H9 (cell line): ENCODE results near the gene TBC1D17. TPM values are rescaled to one million over a fixed set of nuclear protein-coding genes. Genes with fewer than 3 reads are reported as not detected.

Experiments
- DNase-seq: peaks from one replicate; pipeline ENCODE4 v3.0.0-alpha.2; 2017
- H2AFZ ChIP-seq: one replicate; pipeline ENCODE4 v1.6.1; 2013; ENCODE audit warnings: mild to moderate bottlenecking, low read length, control low read depth, moderate library complexity
- H2AK5ac ChIP-seq: 2 replicates; pipeline ENCODE4 v1.6.1; 2013; ENCODE audit warnings: low read length, control low read depth, mixed read lengths; ENCODE audit not compliant: insufficient read length
- H2BK120ac ChIP-seq: one replicate; pipeline ENCODE4 v1.6.1; 2013; ENCODE audit warnings: low read depth, mild to moderate bottlenecking, low read length, control low read depth, inconsistent platforms; ENCODE audit not compliant: poor library complexity, severe bottlenecking
- H2BK12ac ChIP-seq: 2 replicates; pipeline ENCODE4 v1.6.1; 2013; ENCODE audit warnings: low read length, control low read depth, mixed read lengths, low read depth; ENCODE audit not compliant: insufficient read length
- H2BK15ac ChIP-seq: 2 replicates; pipeline ENCODE4 v1.6.1; 2013; ENCODE audit warnings: low read depth, low read length, control low read depth
- H2BK20ac ChIP-seq: one replicate; pipeline ENCODE4 v1.6.1; 2013; ENCODE audit warnings: low read depth, mild to moderate bottlenecking, low read length, control low read depth, inconsistent platforms; ENCODE audit not compliant: poor library complexity, severe bottlenecking
- H2BK5ac ChIP-seq: 2 replicates; pipeline ENCODE4 v1.6.1; 2013; ENCODE audit warnings: low read length, control low read depth, mixed read lengths; ENCODE audit not compliant: insufficient read length
- H3K14ac ChIP-seq: 2 replicates; pipeline ENCODE4 v1.6.1; 2013; ENCODE audit warnings: low read length, control low read depth; ENCODE audit not compliant: insufficient read depth
- H3K18ac ChIP-seq: 2 replicates; pipeline ENCODE4 v1.6.1; 2013; ENCODE audit warnings: low read depth, mild to moderate bottlenecking, mixed read lengths, low read length, control low read depth; ENCODE audit not compliant: insufficient read length
- H3K23ac ChIP-seq: 2 replicates; pipeline ENCODE4 v1.6.1; 2013; ENCODE audit warnings: low read length, control low read depth, mixed read lengths, low read depth; ENCODE audit not compliant: insufficient read length
- H3K23me2 ChIP-seq: 2 replicates; pipeline ENCODE4 v1.6.1; 2013; ENCODE audit warnings: low read depth, mild to moderate bottlenecking, mixed read lengths, low read length, control low read depth; ENCODE audit not compliant: insufficient read length, poor library complexity, severe bottlenecking
- H3K27ac ChIP-seq: 2 replicates; pipeline ENCODE4 v1.5.1; 2013; ENCODE audit warnings: low read length, control low read depth, mixed read lengths, low read depth; ENCODE audit not compliant: insufficient read length
- H3K27me3 ChIP-seq: 2 replicates; pipeline ENCODE4 v1.6.1; 2013; ENCODE audit warnings: low read length, control low read depth, inconsistent platforms; ENCODE audit not compliant: insufficient read depth
- H3K4ac ChIP-seq: 2 replicates; pipeline ENCODE4 v1.6.1; 2013; ENCODE audit warnings: low read depth, mild to moderate bottlenecking, control low read depth, inconsistent platforms, low read length, moderate library complexity
- H3K4me1 ChIP-seq: 2 replicates; pipeline ENCODE4 v1.6.1; 2013; ENCODE audit warnings: low read length, control low read depth, inconsistent platforms; ENCODE audit not compliant: insufficient read depth
- H3K4me2 ChIP-seq: 2 replicates; pipeline ENCODE4 v1.6.1; 2013; ENCODE audit warnings: low read length, control low read depth, mixed read lengths; ENCODE audit not compliant: insufficient read length, insufficient read depth
- H3K56ac ChIP-seq: 2 replicates; pipeline ENCODE4 v1.6.1; 2013; ENCODE audit warnings: low read depth, mild to moderate bottlenecking, mixed read lengths, low read length, control low read depth; ENCODE audit not compliant: insufficient read length
- H3K79me1 ChIP-seq: 2 replicates; pipeline ENCODE4 v1.6.1; 2013; ENCODE audit warnings: low read depth, mild to moderate bottlenecking, moderate library complexity, low read length, control low read depth, inconsistent platforms; ENCODE audit not compliant: insufficient read depth, poor library complexity, severe bottlenecking
- H3K79me2 ChIP-seq: 2 replicates; pipeline ENCODE4 v1.6.1; 2013; ENCODE audit warnings: low read length, control low read depth, inconsistent platforms; ENCODE audit not compliant: insufficient read depth
- H3K9ac ChIP-seq: 2 replicates; pipeline ENCODE4 v1.6.1; 2013; ENCODE audit warnings: low read length, control low read depth, mixed read lengths; ENCODE audit not compliant: insufficient read length; ENCODE audit errors: extremely low read depth
- H3K9me3 ChIP-seq: one replicate; pipeline ENCODE4 v1.6.1; 2013; ENCODE audit warnings: low read depth, low read length, inconsistent platforms; ENCODE audit not compliant: control insufficient read depth
- H3T11ph ChIP-seq: one replicate; pipeline ENCODE4 v1.6.1; 2013; ENCODE audit warnings: mild to moderate bottlenecking, low read length, control low read depth, inconsistent platforms
- H4K20me1 ChIP-seq: one replicate; pipeline ENCODE4 v1.6.1; 2013; ENCODE audit not compliant: control insufficient read depth, insufficient read length, insufficient read depth
- H4K5ac ChIP-seq: 2 replicates; pipeline ENCODE4 v1.6.1; 2013; ENCODE audit warnings: low read depth, mild to moderate bottlenecking, mixed read lengths, low read length, control low read depth; ENCODE audit not compliant: insufficient read length
- H4K8ac ChIP-seq: replicated peaks from 2 replicates; pipeline ENCODE4 v1.6.1; 2013; ENCODE audit warnings: low read length, control low read depth, mixed read lengths, low read depth; ENCODE audit not compliant: insufficient read length
- H4K91ac ChIP-seq: 2 replicates; pipeline ENCODE4 v1.6.1; 2013; ENCODE audit warnings: low read depth, mild to moderate bottlenecking, moderate library complexity, mixed read lengths, low read length, control low read depth; ENCODE audit not compliant: insufficient read length
- H3K27ac Mint-ChIP-seq, 3 experiments: 2 replicates in 2 of 3; 3 replicates in 1 of 3; pipeline ENCODE4 v1.8.0; 2020 to 2021; ENCODE audit warnings: mixed read lengths in 3 of 3, mild to moderate bottlenecking in 1 of 3, moderate library complexity in 1 of 3
- H3K27me3 Mint-ChIP-seq: 2 replicates; pipeline ENCODE4 v1.8.0; 2021; ENCODE audit warnings: low read depth, mild to moderate bottlenecking, moderate library complexity, mixed read lengths
- H3K36me3 Mint-ChIP-seq, 3 experiments: 2 replicates in 2 of 3; 3 replicates in 1 of 3; pipeline ENCODE4 v1.8.0; 2020 to 2021; ENCODE audit warnings: low read depth in 3 of 3, mixed read lengths in 3 of 3; ENCODE audit not compliant: insufficient read depth in 1 of 3
- H3K4me1 Mint-ChIP-seq, 2 experiments: 2 replicates each; pipeline ENCODE4 v1.8.0; 2020; ENCODE audit warnings: mixed read lengths in 2 of 2
- H3K4me3 Mint-ChIP-seq, 2 experiments: 2 replicates in 1 of 2; 3 replicates in 1 of 2; pipeline ENCODE4 v1.8.0; 2020 to 2021; ENCODE audit warnings: mild to moderate bottlenecking in 2 of 2, mixed read lengths in 2 of 2, moderate library complexity in 1 of 2
- H3K9me3 Mint-ChIP-seq, 2 experiments: 2 replicates in 1 of 2; 3 replicates in 1 of 2; pipeline ENCODE4 v1.8.0; 2020; ENCODE audit warnings: mild to moderate bottlenecking in 2 of 2, mixed read lengths in 2 of 2, moderate library complexity in 1 of 2
- WGBS: extraction: QIAGEN DNeasy Blood & Tissue Kit; methylation state at CpG from one replicate; pipeline ENCODE4 v1.1.7; 2013; ENCODE audit warnings: missing lambda C conversion rate, low lambda C conversion rate, mixed read lengths; ENCODE audit not compliant: insufficient read length; ENCODE audit errors: extremely low coverage; 5-methylcytosine and 5-hydroxymethylcytosine counted together
- total RNA-seq: library from RNA; stranded (reverse); gene quantifications from 2 replicates; pipeline ENCODE4 v1.2.1, GENCODE V29; 2021
- TF ChIP-seq, protein P1 (sequence below): fragments of 200-600 bp; sonication (generic); conservative IDR thresholded peaks from 3 replicates; pipeline ENCODE4 v1.8.0; 2021; ENCODE audit warnings: antibody characterized with exemption, mild to moderate bottlenecking

TBC1D17 gene
- total RNA-seq, 1 experiment from 2014 or later, result 33.6 TPM

DNA sequence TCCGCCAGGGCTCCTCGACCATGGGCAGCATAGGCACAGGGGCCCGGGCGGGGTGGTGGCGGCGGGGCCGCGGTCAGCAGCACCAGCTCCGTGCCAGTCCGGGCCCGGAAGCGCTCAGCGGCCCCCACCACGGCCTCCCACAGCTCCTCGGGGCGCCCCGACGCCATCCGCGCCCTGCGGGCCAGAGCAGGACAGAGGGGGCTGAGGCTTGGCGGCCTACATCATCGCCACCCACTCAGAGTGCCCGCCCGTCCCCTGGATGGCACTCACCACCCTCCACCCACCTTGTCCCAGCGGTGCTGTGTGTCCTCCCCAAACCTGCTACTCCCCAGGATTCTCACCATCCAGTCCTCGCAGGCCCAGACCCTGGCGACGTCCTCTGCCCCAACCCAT is 4.4 kb upstream of the TBC1D17 start:
- no peak overlapping the region for H4K8ac ChIP-seq
- no peaks in the 10 kb centered on the region for H3K79me1 ChIP-seq
- TF ChIP-seq, protein P1, sequence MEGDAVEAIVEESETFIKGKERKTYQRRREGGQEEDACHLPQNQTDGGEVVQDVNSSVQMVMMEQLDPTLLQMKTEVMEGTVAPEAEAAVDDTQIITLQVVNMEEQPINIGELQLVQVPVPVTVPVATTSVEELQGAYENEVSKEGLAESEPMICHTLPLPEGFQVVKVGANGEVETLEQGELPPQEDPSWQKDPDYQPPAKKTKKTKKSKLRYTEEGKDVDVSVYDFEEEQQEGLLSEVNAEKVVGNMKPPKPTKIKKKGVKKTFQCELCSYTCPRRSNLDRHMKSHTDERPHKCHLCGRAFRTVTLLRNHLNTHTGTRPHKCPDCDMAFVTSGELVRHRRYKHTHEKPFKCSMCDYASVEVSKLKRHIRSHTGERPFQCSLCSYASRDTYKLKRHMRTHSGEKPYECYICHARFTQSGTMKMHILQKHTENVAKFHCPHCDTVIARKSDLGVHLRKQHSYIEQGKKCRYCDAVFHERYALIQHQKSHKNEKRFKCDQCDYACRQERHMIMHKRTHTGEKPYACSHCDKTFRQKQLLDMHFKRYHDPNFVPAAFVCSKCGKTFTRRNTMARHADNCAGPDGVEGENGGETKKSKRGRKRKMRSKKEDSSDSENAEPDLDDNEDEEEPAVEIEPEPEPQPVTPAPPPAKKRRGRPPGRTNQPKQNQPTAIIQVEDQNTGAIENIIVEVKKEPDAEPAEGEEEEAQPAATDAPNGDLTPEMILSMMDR, result no peak
- H2BK12ac ChIP-seq, result no peak overlapping the region
- H3K27ac ChIP-seq, result no peak overlapping the region
- no peak overlapping the region for H3K23ac ChIP-seq
- no peak overlapping the region for H2BK120ac ChIP-seq
- no peak overlapping the region for H3K4ac ChIP-seq
- no peak overlapping the region for H3K14ac ChIP-seq
- H2BK5ac ChIP-seq, result no peak overlapping the region
- H3K27ac Mint-ChIP-seq, result no peak overlapping the region
- no peak overlapping the region for H2BK15ac ChIP-seq
- no peaks in the 10 kb centered on the region; the same call in 1 of the 2 replicates for H3K79me2 ChIP-seq
- H3K9me3 Mint-ChIP-seq, result no peaks in the 10 kb centered on the region
- H2AFZ ChIP-seq, result no peak overlapping the region
- H3K4me3 Mint-ChIP-seq, result no peak overlapping the region; a peak in 1 of 5 replicates
- no peaks in the 10 kb centered on the region for H3K27me3 ChIP-seq
- H2AK5ac ChIP-seq, result no peak overlapping the region
- H3K23me2 ChIP-seq, result peaks cover 11% of the 10 kb centered on the region
- H3K9ac ChIP-seq, result no peak overlapping the region
- no peak overlapping the region for H3K18ac ChIP-seq
- peaks cover 0 to 12% (median 6%) of the 10 kb centered on the region in 3 experiments; a peak in 3 of 7 replicates for H3K36me3 Mint-ChIP-seq
- no peak overlapping the region for H3T11ph ChIP-seq
- WGBS, result no CpG with 5 or more reads among the region's 29 CpGs
- no peaks in the 10 kb centered on the region for H4K20me1 ChIP-seq
- H3K56ac ChIP-seq, result no peak overlapping the region
- H4K91ac ChIP-seq, result no peak overlapping the region
- H3K4me1 ChIP-seq, result peaks cover 2% of the 10 kb centered on the region; the same call in 1 of the 2 replicates
- H3K27me3 Mint-ChIP-seq, result no peaks in the 10 kb centered on the region
- H3K4me2 ChIP-seq, result no peak overlapping the region
- H3K9me3 ChIP-seq, result no peaks in the 10 kb centered on the region
- H2BK20ac ChIP-seq, result no peak overlapping the region
- no peak for DNase-seq
- no peak overlapping the region for H4K5ac ChIP-seq
- peaks cover 14 to 20% of the 10 kb centered on the region in 2 experiments for H3K4me1 Mint-ChIP-seq
